HL-60 (cell line): ENCODE measurements around the gene GRHL3.

Experiments
- DNase-seq, 2 experiments: peaks; one replicate each; pipeline ENCODE4 v3.0.0-alpha.2; 2010 to 2020; ENCODE audit warnings: low read depth in 1 of 2, low spot score in 1 of 2
- H3K27ac ChIP-seq: fragments of 250-450 bp; sonication (Bioruptor Pico); replicated peaks from 2 replicates; pipeline ENCODE4 v1.5.1; 2020; ENCODE audit warnings: mild to moderate bottlenecking, moderate library complexity
- H3K27me3 ChIP-seq: fragments of 250-450 bp; sonication (Bioruptor Pico); 2 replicates; pipeline ENCODE4 v1.5.1; 2021; ENCODE audit warnings: mild to moderate bottlenecking, moderate library complexity; ENCODE audit not compliant: insufficient read depth, poor library complexity, severe bottlenecking
- H3K4me3 ChIP-seq: replicated peaks from 2 replicates; pipeline ENCODE4 v1.5.1; 2011; ENCODE audit warnings: mild to moderate bottlenecking, control low read depth, low read length; ENCODE audit not compliant: insufficient read depth
- GABPA ChIP-seq: IDR thresholded peaks from 2 replicates; pipeline ENCODE4 v1.6.1; 2012; ENCODE audit warnings: low read depth
- POLR2AphosphoS5 ChIP-seq: IDR thresholded peaks from 2 replicates; pipeline ENCODE4 v1.6.1; 2012; ENCODE audit warnings: low read depth
- REST ChIP-seq: IDR thresholded peaks from 2 replicates; pipeline ENCODE4 v1.6.1; 2012; ENCODE audit warnings: low read depth; ENCODE audit not compliant: insufficient replicate concordance
- SPI1 ChIP-seq: IDR thresholded peaks from 2 replicates; pipeline ENCODE4 v1.6.1; 2012; ENCODE audit warnings: low read depth, mild to moderate bottlenecking, borderline replicate concordance
- TF ChIP-seq, protein P1 (sequence below): IDR thresholded peaks from one replicate; pipeline ENCODE4 v1.5.1; 2011; ENCODE audit warnings: low read length, control low read depth, inconsistent platforms; ENCODE audit not compliant: insufficient read depth

Gene GRHL3

DNA sequence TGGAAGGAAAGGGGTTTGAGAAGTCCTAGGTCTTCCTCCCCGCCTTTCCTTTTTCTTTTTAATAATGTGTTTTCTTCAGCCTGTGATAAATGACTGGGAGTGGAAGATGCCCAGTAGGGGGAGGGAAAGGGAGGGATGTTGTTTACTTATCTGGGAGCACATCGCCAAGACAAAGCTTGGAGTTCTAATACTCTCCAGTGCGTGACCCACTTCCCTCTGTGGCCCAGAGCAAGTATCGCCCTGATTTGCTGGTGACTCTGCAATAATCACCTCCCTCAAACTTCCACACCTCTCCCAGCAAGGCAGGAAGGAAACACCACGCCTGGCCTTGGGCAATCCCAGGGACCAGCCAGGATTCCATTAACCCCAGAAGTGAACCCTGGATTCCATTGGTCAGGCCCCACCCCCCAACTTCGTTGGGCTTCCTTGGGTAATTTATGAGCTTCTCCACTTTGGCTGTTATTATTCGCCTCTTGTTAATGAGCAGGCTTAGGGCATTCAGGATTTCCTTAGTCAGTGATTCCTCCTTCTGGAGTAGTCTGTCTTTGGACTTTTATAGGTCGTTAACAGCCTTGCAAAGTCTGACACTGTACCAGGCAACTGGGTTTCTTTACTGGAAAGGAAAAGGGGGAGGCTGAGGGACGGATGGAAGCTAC, 24.3 kb upstream of the GRHL3 start:
- TF ChIP-seq, protein P1, sequence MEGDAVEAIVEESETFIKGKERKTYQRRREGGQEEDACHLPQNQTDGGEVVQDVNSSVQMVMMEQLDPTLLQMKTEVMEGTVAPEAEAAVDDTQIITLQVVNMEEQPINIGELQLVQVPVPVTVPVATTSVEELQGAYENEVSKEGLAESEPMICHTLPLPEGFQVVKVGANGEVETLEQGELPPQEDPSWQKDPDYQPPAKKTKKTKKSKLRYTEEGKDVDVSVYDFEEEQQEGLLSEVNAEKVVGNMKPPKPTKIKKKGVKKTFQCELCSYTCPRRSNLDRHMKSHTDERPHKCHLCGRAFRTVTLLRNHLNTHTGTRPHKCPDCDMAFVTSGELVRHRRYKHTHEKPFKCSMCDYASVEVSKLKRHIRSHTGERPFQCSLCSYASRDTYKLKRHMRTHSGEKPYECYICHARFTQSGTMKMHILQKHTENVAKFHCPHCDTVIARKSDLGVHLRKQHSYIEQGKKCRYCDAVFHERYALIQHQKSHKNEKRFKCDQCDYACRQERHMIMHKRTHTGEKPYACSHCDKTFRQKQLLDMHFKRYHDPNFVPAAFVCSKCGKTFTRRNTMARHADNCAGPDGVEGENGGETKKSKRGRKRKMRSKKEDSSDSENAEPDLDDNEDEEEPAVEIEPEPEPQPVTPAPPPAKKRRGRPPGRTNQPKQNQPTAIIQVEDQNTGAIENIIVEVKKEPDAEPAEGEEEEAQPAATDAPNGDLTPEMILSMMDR, result no peak
- TF ChIP-seq SPI1 (no peak), GABPA (no peak), REST (no peak), POLR2AphosphoS5 (no peak)
- no peak overlapping the region for H3K27ac ChIP-seq
- peak; percentile 15 to 16 for DNase-seq
- no peaks in the 10 kb centered on the region for H3K27me3 ChIP-seq
- no peak overlapping the region for H3K4me3 ChIP-seq

- TF ChIP-seq POLR2AphosphoS5 (no peak), GABPA (no peak), REST (no peak), SPI1 (no peak)
- TF ChIP-seq, protein P1, result no peak
- DNase-seq, result no peak
- Histone ChIP-seq H3K4me3 (no peak overlapping the region), H3K27ac (no peak overlapping the region), H3K27me3 (no peaks in the 10 kb centered on the region)
These were observed 23.6 kb upstream of the GRHL3 start for GRCh38 chr1:24295535-24295934.

GRCh38 chr1:24297187-24297851, 21.8 kb upstream of the GRHL3 start:
- TF ChIP-seq, protein P1, result no peak
- Histone ChIP-seq H3K27ac (no peak overlapping the region), H3K4me3 (no peak overlapping the region), H3K27me3 (peaks cover 3% of the 10 kb centered on the region)
- no peak for DNase-seq

DNA sequence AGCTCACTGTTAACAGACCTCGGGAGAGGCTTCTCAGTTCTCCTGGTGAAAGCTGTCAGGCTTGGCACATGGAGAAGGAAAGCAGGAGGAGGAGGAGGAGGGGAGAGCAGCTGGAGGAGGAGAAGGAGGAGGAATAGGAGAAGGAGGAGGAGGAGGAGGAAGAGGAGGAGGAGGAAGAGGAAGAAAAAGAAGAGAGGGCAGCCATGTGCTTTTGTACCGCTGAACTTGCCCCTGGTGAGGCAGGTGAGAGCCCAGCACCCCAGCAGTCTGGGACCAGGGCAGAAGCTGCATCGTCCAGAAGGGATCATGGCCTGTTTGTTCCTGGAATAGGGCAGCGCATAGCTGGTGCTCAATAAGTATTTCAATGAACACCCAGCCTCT, 21.3 kb upstream of the GRHL3 start:
- Histone ChIP-seq H3K27me3 (peaks cover 3% of the 10 kb centered on the region), H3K4me3 (no peak overlapping the region), H3K27ac (no peak overlapping the region)
- DNase-seq, result no peak
- TF ChIP-seq, protein P1, result no peak
- no peak for TF ChIP-seq GABPA
- no peak for TF ChIP-seq REST
- TF ChIP-seq SPI1, result no peak
- TF ChIP-seq POLR2AphosphoS5, result no peak
